ENCODE measurements around the gene EIF3A.
A peak's percentile ranks its signal among the peaks of the same experiment; 100 is the strongest.
"Not testable (repeated sequence)": the region's sequence is repeated elsewhere in the genome, so short reads cannot be mapped to it uniquely, and the experiment has no call there.

The EIF3A gene
- total RNA-seq = 429 to 555 (median 546) reads per million in 4 donors

- DNase-seq = peak; percentile 81 to 94 (median 86)
Observed at GRCh38 chr10:119080521-119081259, at the start of gene EIF3A. TSS of gene EIF3A (minus strand) at chr10:119080817. CDS start at chr10:119080676, 141 bp downstream.

- no peak for DNase-seq
Observed at GRCh38 chr10:119129721-119130120, 49.1 kb upstream of the EIF3A start.

- DNase-seq = no peak
Observed at GRCh38 chr10:119125942-119126341, 45.3 kb upstream of the EIF3A start.

- DNase-seq = no peak
Observed at GRCh38 chr10:119120875-119121274, 40.3 kb upstream of the EIF3A start.

- DNase-seq = no peak
Observed at GRCh38 chr10:119120413-119120867, 39.8 kb upstream of the EIF3A start.

GRCh38 chr10:119119400-119119799, 38.8 kb upstream of the EIF3A start:
- no peak for DNase-seq

GRCh38 chr10:119118231-119118630, 37.6 kb upstream of the EIF3A start:
- DNase-seq = no peak

GRCh38 chr10:119116326-119116951, 35.8 kb upstream of the EIF3A start:
- no peak for DNase-seq

- no peak for DNase-seq
Observed at GRCh38 chr10:119115926-119116325, 35.3 kb upstream of the EIF3A start.

GRCh38 chr10:119113751-119114732, 33.4 kb upstream of the EIF3A start:
- DNase-seq = no peak

- no peak for DNase-seq
Observed at GRCh38 chr10:119112056-119112455, 31.4 kb upstream of the EIF3A start.

- DNase-seq = not testable (repeated sequence)
Observed at GRCh38 chr10:119107771-119108170, 27.2 kb upstream of the EIF3A start.

- not testable (repeated sequence) for DNase-seq
Observed at GRCh38 chr10:119107106-119107505, 26.5 kb upstream of the EIF3A start.

- not testable (repeated sequence) for DNase-seq
Observed at GRCh38 chr10:119105899-119106298, 25.3 kb upstream of the EIF3A start.

- no peak for DNase-seq
Observed at GRCh38 chr10:119105155-119105554, 24.5 kb upstream of the EIF3A start.

- no peak for DNase-seq
Observed at GRCh38 chr10:119104654-119105015, 24.0 kb upstream of the EIF3A start.

- peak; percentile 64 to 81 (median 74) for DNase-seq
Observed at GRCh38 chr10:119103903-119104653, 23.5 kb upstream of the EIF3A start, which contains the start of gene DENND10. TSS of gene DENND10 (plus strand) at chr10:119104113. CDS start at chr10:119104143, 30 bp downstream.

GRCh38 chr10:119103241-119103902, 22.8 kb upstream of the EIF3A start:
- no peak for DNase-seq

GRCh38 chr10:119101366-119102098, 20.9 kb upstream of the EIF3A start:
- no peak for DNase-seq

GRCh38 chr10:119100434-119101238, 20.0 kb upstream of the EIF3A start:
- DNase-seq = no peak

Measured in T-helper 1 cell (primary cell).